GM19324 (cell line): ENCODE measurements around the gene NRXN3.

Source experiments
- ATAC-seq: cut with Tn5 transposase; IDR thresholded peaks from one replicate; pipeline ENCODE4 v1.9.1; 2021; ENCODE audit warnings: mild to moderate bottlenecking, moderate library complexity; ENCODE audit not compliant: unreplicated experiment, low FRiP score

Gene NRXN3

DNA sequence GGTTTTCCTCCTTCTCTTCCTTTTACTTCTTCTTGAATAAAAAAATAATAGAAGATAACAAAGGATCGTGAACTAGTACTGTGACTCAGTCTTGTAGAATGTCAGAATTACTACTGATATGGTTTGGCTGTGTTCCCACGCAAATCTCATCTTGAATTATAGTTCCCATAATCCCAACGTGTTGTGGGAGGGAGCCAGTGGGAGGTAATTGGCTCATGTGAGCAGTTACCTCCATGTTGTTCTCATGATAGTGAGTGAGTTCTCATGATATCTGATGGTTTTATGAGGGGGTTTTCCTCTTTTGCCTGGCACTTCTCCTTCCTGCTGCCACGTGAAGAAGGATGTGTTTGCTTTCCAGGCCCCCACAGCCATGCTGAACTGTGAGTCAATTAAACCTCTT, 1491.6 kb downstream of the NRXN3 start:
- no peak for ATAC-seq

DNA sequence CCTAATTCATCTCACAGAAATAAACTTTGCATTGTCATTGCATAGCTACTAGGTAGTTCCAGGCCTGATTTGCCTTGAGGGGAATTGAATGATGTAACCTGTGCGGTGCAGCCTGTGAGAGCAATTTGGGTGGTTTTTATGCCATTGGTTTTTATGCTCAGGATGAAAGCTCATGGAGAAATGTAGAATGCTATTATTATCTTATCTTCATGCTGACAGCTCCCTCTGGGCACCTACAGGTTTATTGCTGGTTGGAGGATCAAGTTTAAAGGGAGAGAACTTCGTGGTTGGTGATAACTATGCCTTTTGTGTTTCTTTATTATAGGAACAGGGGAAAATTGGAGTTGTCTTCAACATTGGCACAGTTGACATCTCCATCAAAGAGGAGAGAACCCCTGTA, 1493.3 kb downstream of the NRXN3 start:
- no peak for ATAC-seq

- ATAC-seq, result no peak
These were observed 1495.4 kb downstream of the NRXN3 start for GRCh38 chr14:79665556-79665955.

GRCh38 chr14:79668951-79669350, 1498.8 kb downstream of the NRXN3 start:
- no peak for ATAC-seq

DNA sequence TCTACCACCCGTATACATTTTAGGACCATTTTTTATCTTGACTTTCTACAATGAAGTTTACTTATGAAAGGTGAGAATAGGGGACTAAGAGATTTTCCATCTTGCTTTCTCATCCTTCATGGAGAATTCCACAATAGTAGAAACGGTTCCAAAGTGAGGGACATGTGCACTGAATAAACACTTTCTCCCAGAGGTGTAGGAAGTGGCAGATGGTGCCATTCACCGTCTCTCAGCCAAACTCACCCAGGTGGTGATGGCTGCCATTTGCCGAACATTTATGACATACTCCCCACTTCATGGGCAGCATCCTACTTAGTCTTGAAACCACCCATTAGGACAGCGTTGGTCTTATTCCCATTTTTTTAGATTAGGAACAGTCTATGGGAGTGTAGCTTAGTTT, 1500.6 kb downstream of the NRXN3 start:
- no peak for ATAC-seq

DNA sequence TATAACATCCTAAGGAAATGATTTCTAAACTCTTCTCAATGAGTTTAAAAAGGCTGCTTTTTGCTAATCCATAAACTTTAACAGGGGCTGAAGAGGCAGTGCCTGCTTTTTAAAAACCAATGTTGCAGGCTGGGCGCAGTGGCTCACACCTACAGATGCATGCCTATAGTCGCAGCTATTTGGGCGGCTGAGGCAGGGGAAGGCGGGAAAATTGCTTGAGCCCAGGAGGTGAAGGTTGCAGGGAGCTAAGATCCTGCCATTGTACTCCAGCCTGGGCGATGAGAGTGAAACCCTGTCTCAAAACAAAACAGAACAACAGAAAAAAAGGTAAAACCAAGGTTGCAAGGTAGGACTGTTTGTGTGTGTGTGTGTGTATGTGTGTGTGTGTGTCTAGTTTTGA, 1509.9 kb downstream of the NRXN3 start:
- ATAC-seq, result no peak

DNA sequence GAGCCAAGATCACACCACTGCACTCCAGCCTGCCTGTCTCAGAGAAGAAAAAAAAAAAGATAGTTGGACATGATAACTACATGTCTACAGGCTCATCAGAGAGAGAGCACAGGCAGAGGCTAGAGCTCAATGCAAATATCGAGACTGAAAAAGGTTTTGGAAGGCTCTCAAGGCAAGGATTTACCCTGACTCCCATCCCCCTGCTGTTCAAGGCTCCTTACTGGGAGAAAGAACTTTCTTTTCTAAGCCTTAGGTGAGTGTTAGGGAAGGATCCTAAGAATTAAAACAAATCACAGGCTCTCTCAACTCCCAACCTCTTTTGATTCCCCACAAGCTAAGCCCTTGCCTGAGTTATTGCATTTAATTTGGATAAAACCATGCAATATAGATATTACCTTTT, 1516.0 kb downstream of the NRXN3 start:
- no peak for ATAC-seq

- no peak for ATAC-seq
These were observed 1520.8 kb downstream of the NRXN3 start for GRCh38 chr14:79690960-79691359.

- ATAC-seq, result no peak
These were observed 1523.8 kb downstream of the NRXN3 start for GRCh38 chr14:79693935-79694334.

GRCh38 chr14:79695307-79695706, 1525.1 kb downstream of the NRXN3 start:
- ATAC-seq, result no peak

DNA sequence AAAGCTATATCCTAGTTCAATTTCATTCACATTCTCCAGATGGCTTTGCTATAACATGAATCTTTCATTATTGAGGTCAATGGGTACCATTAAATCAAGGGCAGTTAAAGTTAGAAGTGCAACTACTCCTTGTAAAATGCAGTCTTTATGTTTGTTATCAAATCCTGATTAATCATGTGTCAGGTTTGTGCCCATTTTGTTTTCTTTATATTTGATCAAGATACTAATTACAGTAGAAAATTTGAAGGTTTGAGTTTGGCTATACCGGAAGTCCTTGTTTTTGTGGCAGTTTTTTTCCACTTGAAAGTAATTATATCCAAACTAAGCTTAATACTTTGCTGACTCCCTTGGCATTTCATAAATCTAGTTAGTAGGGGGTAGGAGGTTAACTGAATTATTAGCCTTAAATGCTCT, 1528.1 kb downstream of the NRXN3 start:
- no peak for ATAC-seq

DNA sequence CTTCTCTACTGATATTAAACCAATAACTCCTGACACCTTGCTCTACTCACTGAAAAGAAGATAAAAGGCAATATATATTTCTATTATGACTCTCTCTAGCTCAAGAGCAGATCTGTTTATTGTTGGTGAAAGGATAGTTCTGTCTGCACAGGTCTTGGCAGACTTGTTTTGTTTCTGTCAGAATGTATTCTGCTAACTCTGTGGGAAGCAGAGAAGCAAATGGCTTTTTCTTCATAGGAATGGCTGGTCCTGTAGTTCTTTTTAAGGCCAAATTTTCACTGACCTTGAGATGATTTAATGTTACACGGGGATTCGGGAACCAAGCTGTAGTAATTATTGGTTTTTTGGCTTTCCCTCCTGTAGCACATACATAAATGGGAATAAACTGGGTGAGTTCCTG, 1529.0 kb downstream of the NRXN3 start:
- no peak for ATAC-seq

DNA sequence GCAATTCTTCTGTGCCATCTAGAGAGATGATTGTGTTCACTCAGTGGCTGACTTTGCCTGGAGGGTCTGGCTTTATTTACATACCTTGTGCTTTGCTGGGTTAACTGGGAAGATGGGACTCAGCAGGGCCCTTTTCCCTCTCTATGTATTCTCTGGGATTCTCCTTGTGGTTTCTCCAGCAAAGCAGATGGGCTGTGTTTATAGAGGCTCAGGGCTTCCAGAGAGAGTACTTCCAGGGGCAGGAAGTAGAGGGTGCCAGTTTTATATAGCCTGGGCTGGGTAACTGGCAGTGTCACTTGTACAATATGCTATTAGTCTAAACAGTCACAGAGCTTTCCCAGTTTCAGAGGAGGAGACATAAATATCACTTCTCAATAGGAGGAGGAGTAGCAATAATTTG, 1531.2 kb downstream of the NRXN3 start:
- ATAC-seq, result no peak

DNA sequence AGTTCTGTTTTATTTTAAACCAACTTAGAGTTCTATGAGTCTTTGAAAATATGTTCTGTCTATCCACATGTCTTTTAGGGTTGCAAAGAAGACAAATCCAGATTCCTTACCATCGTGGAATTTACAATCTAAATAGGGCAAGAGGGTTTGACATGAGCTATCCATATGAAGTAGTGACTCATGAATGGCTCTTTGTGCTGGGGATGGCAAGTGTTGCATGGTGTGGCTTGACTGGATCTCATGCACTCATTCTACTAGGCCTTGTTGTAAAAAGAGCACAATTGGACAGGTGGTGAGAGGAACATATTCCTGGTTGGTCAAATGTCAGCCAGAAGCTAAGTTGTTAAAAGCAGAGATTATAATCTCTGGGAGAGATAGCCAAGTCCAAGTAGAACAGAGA, 1532.0 kb downstream of the NRXN3 start:
- no peak for ATAC-seq

- no peak for ATAC-seq
These were observed 1533.0 kb downstream of the NRXN3 start for GRCh38 chr14:79703209-79703608.

DNA sequence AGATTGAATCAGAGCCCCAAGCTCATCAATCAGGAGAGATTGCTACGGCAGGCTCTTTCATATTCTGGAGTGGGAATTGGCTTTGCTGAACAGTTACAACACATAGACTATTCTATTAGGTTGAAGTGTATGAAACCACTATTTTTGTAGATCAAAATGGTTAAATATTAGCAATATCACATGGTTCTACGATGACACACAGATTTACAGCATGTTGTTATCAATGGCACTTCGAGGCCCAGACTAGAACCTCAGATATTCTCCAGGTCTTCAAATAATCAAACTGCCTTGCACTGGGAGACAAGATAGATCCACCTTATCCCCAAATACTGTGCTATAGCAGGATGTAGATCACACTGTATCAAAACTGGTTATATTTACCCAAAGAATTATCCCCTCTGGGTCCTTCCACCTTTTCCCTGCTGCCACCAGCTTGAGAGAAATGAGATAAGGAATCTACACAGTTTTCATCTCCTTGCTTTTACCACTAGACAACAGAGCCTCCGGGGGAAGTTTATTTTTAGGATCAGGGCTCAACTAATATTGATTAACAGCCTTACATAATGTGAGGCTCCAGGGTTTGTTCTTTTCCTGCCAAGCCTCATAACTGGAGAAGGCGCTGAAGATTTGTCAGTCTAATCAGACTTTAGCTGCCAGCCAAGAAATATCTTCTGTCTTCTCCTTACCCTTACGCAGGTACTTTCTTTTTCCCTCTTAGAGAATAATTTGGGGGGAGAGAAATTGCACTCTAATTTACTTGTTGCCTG, 1534.1 kb downstream of the NRXN3 start:
- no peak for ATAC-seq

DNA sequence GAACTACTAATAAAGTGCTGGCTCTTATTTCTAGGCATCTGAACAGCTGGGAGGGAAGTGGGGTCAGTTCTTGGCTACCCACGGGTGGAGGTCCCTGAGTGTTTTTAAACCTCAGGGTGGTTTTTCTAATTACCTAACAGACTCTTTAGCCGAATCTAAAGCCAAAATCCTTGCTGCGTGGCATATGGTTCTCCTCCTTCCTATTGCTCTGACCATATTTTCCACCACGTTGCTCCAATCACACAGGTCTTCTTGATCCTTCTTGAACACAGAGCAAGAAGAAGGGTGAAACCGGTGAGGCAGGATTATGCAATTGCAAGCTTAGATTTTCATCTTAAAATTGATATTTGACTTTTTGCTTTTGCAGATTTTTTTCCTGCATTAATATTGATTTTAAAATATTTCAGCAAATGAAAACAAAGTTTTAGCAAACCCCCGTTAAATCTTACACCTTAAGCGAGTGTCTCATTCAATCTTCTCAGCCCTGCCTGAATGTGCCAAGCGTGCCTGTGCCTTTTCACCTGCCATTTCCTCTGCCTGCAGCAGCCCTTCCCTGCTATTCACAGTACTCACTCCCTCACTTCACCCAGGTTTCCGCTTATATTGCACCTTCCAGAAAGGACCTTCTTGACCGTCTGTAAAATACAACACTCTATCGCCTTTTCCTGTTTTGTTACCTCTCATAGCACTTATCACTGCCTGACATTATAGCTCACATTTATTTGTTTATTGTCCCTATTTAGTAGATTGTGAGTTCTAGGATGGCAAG, 1535.1 kb downstream of the NRXN3 start:
- no peak for ATAC-seq

DNA sequence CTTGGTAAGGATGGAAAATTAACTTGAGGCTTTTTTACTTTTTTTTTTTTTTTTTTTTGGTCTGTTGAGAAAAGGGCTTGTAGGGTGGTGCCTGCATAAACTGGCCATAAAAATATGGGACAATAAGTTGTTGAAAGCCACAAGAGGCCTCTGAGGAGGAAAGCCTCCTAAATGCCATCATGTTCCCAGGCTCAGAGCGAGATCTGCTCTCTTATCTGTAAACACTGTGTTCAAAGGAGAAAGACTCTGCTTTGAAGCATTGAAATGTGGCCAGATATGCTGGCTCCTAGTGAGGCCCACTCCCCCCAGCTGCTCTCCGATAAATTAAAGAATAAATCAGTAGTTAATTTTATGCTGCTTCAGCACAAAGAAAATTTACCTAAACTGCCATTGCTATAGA, 1536.2 kb downstream of the NRXN3 start:
- ATAC-seq, result no peak

GRCh38 chr14:79708426-79709388, 1538.5 kb downstream of the NRXN3 start:
- ATAC-seq, result no peak

- ATAC-seq, result no peak
These were observed 1539.4 kb downstream of the NRXN3 start for GRCh38 chr14:79709573-79709972.
